CD14-positive monocyte (primary cell): ENCODE measurements around the gene ACTG1. TPM values are rescaled to one million over a fixed set of nuclear protein-coding genes. Genes with fewer than 3 reads are reported as not detected.

ENCODE experiments used
- DNase-seq, 3 donors: peaks; one replicate each; pipeline ENCODE4 v3.0.0-alpha.2; 2011 to 2022
- H2AFZ ChIP-seq: 2 replicates; pipeline ENCODE4 v1.6.0; 2012; ENCODE audit warnings: mild to moderate bottlenecking, low read depth, low read length, inconsistent platforms; ENCODE audit not compliant: insufficient read depth, poor library complexity, severe bottlenecking
- H3K27ac ChIP-seq, 2 donors: 1 replicate in 1 of 2; 2 replicates in 1 of 2; pipeline ENCODE4 v1.5.1; 2012 to 2013; ENCODE audit warnings: low read length in 2 of 2, control low read depth in 1 of 2, inconsistent platforms in 1 of 2, low read depth in 1 of 2, mild to moderate bottlenecking in 1 of 2
- H3K27me3 ChIP-seq, 2 donors: one replicate each; pipeline versions ENCODE4 v1.6.0 to v1.6.1; 2011 to 2013; ENCODE audit warnings: low read length in 2 of 2; ENCODE audit not compliant: control insufficient read depth in 2 of 2, insufficient read depth in 2 of 2
- H3K36me3 ChIP-seq, 2 donors: replicated peaks in 1 of 2; 1 replicate in 1 of 2; 2 replicates in 1 of 2; pipeline versions ENCODE4 v1.5.1 to v1.6.1; 2012 to 2013; ENCODE audit warnings: low read length in 2 of 2, control low read depth in 1 of 2, inconsistent platforms in 1 of 2, mild to moderate bottlenecking in 1 of 2; ENCODE audit not compliant: insufficient read depth in 2 of 2, control insufficient read depth in 1 of 2
- H3K4me1 ChIP-seq, 2 donors: 1 replicate in 1 of 2; 2 replicates in 1 of 2; pipeline versions ENCODE4 v1.5.1 to v1.6.1; 2012 to 2013; ENCODE audit warnings: low read length in 2 of 2, control low read depth in 1 of 2, inconsistent platforms in 1 of 2, mild to moderate bottlenecking in 1 of 2, moderate library complexity in 1 of 2; ENCODE audit not compliant: insufficient read depth in 2 of 2, control insufficient read depth in 1 of 2
- H3K4me2 ChIP-seq: replicated peaks from 2 replicates; pipeline ENCODE3; 2012; ENCODE audit warnings: low read length, moderate library complexity, mild to moderate bottlenecking; ENCODE audit not compliant: poor library complexity, severe bottlenecking; ENCODE audit errors: extremely low read depth
- H3K4me3 ChIP-seq, 3 experiments: fragments of 200-600 bp in 1 of 3; sonication (generic) in 1 of 3; replicated peaks in 1 of 3; 1 replicate in 2 of 3; 2 replicates in 1 of 3; pipeline ENCODE4 v1.5.1; 2011 to 2013; ENCODE audit warnings: low read length in 3 of 3, mild to moderate bottlenecking in 3 of 3, control low read depth in 2 of 3, low read depth in 2 of 3, inconsistent platforms in 1 of 3, moderate library complexity in 1 of 3
- H3K79me2 ChIP-seq: 2 replicates; pipeline ENCODE4 v1.6.0; 2012; ENCODE audit warnings: mild to moderate bottlenecking, control low read depth, inconsistent platforms, low read length, moderate library complexity; ENCODE audit not compliant: insufficient read depth
- H3K9ac ChIP-seq: 2 replicates; pipeline ENCODE4 v1.6.0; 2017; ENCODE audit warnings: low read length, mild to moderate bottlenecking; ENCODE audit not compliant: insufficient read depth, poor library complexity, severe bottlenecking
- H3K9me3 ChIP-seq, 2 donors: replicated peaks in 1 of 2; 1 replicate in 1 of 2; 2 replicates in 1 of 2; pipeline versions ENCODE4 v1.5.1 to v1.6.1; 2012 to 2013; ENCODE audit warnings: low read length in 2 of 2, control low read depth in 1 of 2; ENCODE audit not compliant: control insufficient read depth in 1 of 2, insufficient read depth in 1 of 2
- H4K20me1 ChIP-seq: 2 replicates; pipeline ENCODE4 v1.6.0; 2012; ENCODE audit warnings: mild to moderate bottlenecking, low read length, control low read depth, moderate library complexity; ENCODE audit not compliant: insufficient read depth
- H3K27ac Mint-ChIP-seq, 7 donors: one replicate each; pipeline ENCODE4 v1.8.0; 2020; ENCODE audit warnings: mild to moderate bottlenecking in 7 of 7, mixed read lengths in 7 of 7, moderate library complexity in 6 of 7, inconsistent platforms in 2 of 7
- H3K27me3 Mint-ChIP-seq, 3 donors: one replicate each; pipeline ENCODE4 v1.8.0; 2021 to 2022; ENCODE audit warnings: low read depth in 3 of 3, mild to moderate bottlenecking in 3 of 3, mixed read lengths in 3 of 3, moderate library complexity in 3 of 3, inconsistent platforms in 1 of 3
- H3K36me3 Mint-ChIP-seq, 2 donors: one replicate each; pipeline ENCODE4 v1.8.0; 2020; ENCODE audit warnings: mixed read lengths in 2 of 2, inconsistent platforms in 1 of 2, mild to moderate bottlenecking in 1 of 2
- H3K4me1 Mint-ChIP-seq: one replicate; pipeline ENCODE4 v1.8.0; 2020; ENCODE audit warnings: mild to moderate bottlenecking, mixed read lengths
- H3K4me3 Mint-ChIP-seq, 2 donors: one replicate each; pipeline ENCODE4 v1.8.0; 2020; ENCODE audit warnings: mild to moderate bottlenecking in 2 of 2, mixed read lengths in 2 of 2, moderate library complexity in 1 of 2
- H3K9me3 Mint-ChIP-seq, 7 donors: one replicate each; pipeline ENCODE4 v1.8.0; 2020 to 2022; ENCODE audit warnings: mixed read lengths in 7 of 7, mild to moderate bottlenecking in 6 of 7, moderate library complexity in 6 of 7, inconsistent platforms in 2 of 7
- WGBS: methylation state at CpG from one replicate; pipeline ENCODE4 v1.1.5; 2013; ENCODE audit warnings: missing lambda C conversion rate; ENCODE audit not compliant: insufficient coverage; 5-methylcytosine and 5-hydroxymethylcytosine counted together
- intact Hi-C, 2 donors: fragments of 100-400 bp; cut with micrococcal nuclease; formaldehyde crosslinking; loops; one replicate each; pipeline versions ENCODE4 v1.15.0 to v1.15.1; 2023
- polyA plus RNA-seq, 3 donors: library from polyadenylated mRNA; depleted of rRNA in 1 of 3; unstranded in 2 of 3; stranded (reverse) in 1 of 3; fragments of 300-500 nt in 2 of 3; fragments of >200 nt in 1 of 3; fragmentation: Illumina TruSeq in 2 of 3; gene quantifications; 1 replicate in 2 of 3; 2 replicates in 1 of 3; pipeline ENCODE4 v1.2.3, GENCODE V29; 2012 to 2021
- TF ChIP-seq, protein P1 (sequence below): fragments of 200-600 bp; IDR thresholded peaks from one replicate; pipeline ENCODE4 v1.8.0; 2022; ENCODE audit warnings: antibody characterized with exemption, mild to moderate bottlenecking

The ACTG1 gene
- polyA plus RNA-seq, 3 donors = 1,133 to 3,195 (median 1,620) TPM

DNA sequence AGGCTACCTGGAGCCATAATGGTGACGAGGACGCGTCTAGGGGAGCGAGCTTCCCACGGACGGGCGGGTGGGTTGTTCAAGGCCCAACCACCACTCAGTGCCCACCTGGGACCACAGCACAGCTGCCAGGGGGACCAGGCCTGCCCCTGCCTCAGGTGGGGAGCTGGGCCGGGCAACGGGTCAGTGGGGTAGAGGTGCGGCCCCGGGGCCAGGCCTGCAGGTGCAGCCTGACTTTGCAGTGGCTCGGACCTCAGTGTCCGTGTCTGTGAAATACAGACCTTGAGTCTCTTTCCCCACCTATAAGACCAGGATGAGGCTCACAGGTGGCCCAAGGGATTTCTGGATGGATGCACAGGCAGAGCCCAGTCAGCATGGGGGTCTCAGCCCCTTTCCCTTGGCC lies 43.3 kb downstream of the ACTG1 start:
- WGBS = 96% methylated on average over 13 of the region's 13 CpGs
- Histone ChIP-seq H3K4me2 (no peak overlapping the region), H3K36me3 (no peaks in the 10 kb centered on the region), H3K79me2 (no peaks in the 10 kb centered on the region), H3K27ac (no peak overlapping the region), H4K20me1 (no peaks in the 10 kb centered on the region), H3K4me3 (no peak overlapping the region), H2AFZ (no peak overlapping the region), H3K9ac (no peak overlapping the region), H3K4me1 (peaks cover 4 to 5% of the 10 kb centered on the region in 2 donors), H3K27me3 (no peaks in the 10 kb centered on the region), H3K9me3 (peaks cover 0 to 3% of the 10 kb centered on the region in 2 donors)
- Mint-ChIP-seq H3K9me3 (peaks cover 2 to 6% (median 4%) of the 10 kb centered on the region in 7 donors), H3K4me1 (peaks cover 3% of the 10 kb centered on the region), H3K27me3 (peaks cover 1 to 6% (median 4%) of the 10 kb centered on the region in 3 donors), H3K36me3 (peaks cover 2 to 19% of the 10 kb centered on the region in 2 donors), H3K27ac (no peak overlapping the region), H3K4me3 (no peak overlapping the region)
- intact Hi-C loops = no loop called here
- no peak for DNase-seq
- TF ChIP-seq, protein P1, sequence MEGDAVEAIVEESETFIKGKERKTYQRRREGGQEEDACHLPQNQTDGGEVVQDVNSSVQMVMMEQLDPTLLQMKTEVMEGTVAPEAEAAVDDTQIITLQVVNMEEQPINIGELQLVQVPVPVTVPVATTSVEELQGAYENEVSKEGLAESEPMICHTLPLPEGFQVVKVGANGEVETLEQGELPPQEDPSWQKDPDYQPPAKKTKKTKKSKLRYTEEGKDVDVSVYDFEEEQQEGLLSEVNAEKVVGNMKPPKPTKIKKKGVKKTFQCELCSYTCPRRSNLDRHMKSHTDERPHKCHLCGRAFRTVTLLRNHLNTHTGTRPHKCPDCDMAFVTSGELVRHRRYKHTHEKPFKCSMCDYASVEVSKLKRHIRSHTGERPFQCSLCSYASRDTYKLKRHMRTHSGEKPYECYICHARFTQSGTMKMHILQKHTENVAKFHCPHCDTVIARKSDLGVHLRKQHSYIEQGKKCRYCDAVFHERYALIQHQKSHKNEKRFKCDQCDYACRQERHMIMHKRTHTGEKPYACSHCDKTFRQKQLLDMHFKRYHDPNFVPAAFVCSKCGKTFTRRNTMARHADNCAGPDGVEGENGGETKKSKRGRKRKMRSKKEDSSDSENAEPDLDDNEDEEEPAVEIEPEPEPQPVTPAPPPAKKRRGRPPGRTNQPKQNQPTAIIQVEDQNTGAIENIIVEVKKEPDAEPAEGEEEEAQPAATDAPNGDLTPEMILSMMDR = no peak

DNA sequence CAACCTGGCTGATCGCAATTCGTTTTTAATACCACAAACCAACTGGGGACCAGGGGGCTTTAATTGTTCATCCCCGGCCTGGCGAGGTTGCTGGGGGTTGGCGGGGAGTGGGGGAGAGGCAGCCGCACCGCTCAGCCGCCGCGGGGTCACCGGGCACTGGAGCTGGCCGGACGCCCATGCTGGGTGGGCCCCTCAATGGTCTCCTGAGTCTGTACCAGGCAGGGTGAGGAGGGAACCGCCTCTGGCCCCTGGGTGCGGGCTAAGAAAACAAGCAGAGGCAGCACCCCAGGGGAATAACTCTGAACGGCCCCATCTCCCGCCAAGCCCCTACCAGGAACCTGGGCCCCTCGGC lies 43.9 kb downstream of the ACTG1 start:
- TF ChIP-seq, protein P1 = no peak
- peaks cover 0 to 3% of the 10 kb centered on the region in 2 donors for H3K9me3 ChIP-seq
- no peak overlapping the region for H3K9ac ChIP-seq
- H3K79me2 ChIP-seq = no peaks in the 10 kb centered on the region
- peaks cover 4 to 5% of the 10 kb centered on the region in 2 donors for H3K4me1 ChIP-seq
- H3K27ac ChIP-seq = no peak overlapping the region
- intact Hi-C loops = no loop called here
- no peaks in the 10 kb centered on the region for H3K27me3 ChIP-seq
- H3K4me3 ChIP-seq = no peak overlapping the region
- H3K27me3 Mint-ChIP-seq = peaks cover 1 to 6% (median 2%) of the 10 kb centered on the region in 3 donors
- no peak overlapping the region for H3K4me3 Mint-ChIP-seq
- WGBS = 88% methylated on average over 16 of the region's 18 CpGs
- DNase-seq = no peak
- H3K9me3 Mint-ChIP-seq = peaks cover 2 to 6% (median 4%) of the 10 kb centered on the region in 7 donors
- H2AFZ ChIP-seq = no peak overlapping the region
- H3K4me1 Mint-ChIP-seq = peaks cover 3% of the 10 kb centered on the region
- no peaks in the 10 kb centered on the region for H3K36me3 ChIP-seq
- no peak overlapping the region for H3K27ac Mint-ChIP-seq
- peaks cover 2 to 22% of the 10 kb centered on the region in 2 donors for H3K36me3 Mint-ChIP-seq
- H4K20me1 ChIP-seq = no peaks in the 10 kb centered on the region
- no peak overlapping the region for H3K4me2 ChIP-seq
